Hepatic stellate cell (primary cell): Measurements from ENCODE around the gene SLC1A4.
A peak's percentile ranks its signal among the peaks of the same experiment; 100 is the strongest.
"Not testable (repeated sequence)": the region's sequence is repeated elsewhere in the genome, so short reads cannot be mapped to it uniquely, and the experiment has no call there.

Source experiments
- DNase-seq: peaks from one replicate; pipeline ENCODE4 v3.0.0; 2011; ENCODE audit warnings: low spot score

Gene SLC1A4

DNA sequence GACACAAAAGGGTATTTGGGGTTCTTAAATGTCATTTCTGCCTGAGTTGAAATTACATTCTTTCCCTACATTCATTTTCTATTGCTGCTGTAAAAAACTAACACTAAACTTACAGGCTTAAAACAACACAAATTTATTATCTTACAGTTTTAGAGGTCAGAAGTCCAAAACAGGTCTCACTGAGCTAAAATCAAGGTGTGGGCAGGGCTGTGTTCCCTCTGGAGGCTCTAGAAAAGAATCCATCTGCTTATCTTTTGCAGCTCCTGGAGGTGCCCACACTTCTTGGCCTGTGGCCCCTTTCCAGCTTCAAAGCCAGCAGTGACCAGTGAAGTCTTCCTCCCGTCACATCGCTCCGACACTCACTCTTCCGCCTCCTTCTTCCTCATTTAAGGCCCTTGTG is 23.2 kb upstream of the SLC1A4 start:
- no peak for DNase-seq

DNA sequence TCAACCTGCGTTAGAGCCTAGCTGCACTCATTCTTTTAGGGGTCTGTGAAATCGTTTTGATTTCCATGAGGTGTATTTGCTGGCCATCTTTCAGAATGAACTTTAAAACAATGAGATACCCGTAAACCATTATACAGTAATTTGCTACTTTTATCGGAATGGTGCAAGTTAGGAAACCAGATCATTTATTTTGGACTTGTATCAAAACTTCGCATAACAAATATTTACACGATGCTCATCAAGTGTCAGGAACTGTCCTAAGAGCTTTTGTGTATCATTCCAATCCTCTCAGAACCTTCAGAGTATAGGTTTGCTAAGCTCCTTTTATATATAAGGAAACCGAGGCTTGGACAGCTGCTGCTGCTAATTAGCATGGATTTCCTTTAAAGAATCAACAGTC is 22.4 kb upstream of the SLC1A4 start:
- DNase-seq: no peak

DNA sequence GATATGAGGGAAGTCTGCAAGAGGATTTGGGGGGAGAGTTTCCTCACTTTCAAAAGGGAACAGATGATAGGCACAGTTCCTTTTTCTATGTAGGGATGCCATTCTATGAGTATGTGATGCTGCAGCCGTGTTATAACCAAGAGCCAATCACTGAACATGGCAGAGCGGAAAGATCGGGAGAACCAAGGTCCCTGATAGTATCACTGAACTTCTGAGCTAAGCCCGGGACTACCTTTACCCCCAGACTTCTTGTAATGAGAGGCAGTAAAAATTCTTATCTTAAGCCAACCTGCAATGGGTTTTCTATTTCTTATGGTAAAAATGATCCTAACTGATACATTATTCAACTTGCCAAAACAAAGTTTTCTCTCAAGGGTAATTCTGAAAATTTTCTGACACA is 21.6 kb upstream of the SLC1A4 start:
- no peak for DNase-seq

DNA sequence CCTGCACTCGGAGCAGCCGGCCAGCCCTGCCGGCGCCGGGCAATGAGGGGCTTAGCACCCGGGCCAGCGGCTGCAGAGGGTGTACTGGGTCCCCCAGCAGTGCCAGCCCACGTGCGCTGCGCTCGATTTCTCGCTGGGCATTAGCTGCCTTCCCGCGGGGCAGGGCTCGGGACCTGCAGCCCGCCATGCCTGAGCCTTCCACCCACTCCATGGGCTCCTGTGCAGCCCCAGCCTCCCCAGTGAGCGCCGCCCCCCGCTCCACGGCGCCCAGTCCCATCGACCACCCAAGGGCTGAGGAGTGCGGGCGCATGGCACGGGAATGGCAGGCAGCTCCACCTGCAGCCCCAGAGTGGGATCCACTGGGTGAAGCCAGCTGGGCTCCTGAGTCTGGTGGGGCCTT is 20.1 kb upstream of the SLC1A4 start:
- DNase-seq: not testable (repeated sequence)

DNA sequence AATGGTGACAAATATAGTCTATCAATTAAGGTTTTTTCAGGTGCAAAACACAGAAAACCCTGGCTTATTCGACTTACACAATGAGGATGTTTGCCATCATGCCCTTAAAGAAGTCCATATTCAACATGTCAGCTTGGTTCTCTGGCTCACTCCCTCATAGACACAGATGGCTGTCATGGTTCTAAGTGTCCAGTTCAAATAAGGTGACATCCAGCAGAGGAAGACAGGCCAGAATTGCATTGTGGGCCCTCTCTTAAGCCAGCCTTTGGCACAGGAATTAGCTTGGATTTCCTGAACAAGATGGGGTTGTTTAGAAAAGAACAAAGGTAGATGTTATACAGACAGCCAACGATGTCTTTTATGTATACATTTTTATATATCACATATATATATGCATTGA is 18.7 kb upstream of the SLC1A4 start:
- DNase-seq: no peak

DNA sequence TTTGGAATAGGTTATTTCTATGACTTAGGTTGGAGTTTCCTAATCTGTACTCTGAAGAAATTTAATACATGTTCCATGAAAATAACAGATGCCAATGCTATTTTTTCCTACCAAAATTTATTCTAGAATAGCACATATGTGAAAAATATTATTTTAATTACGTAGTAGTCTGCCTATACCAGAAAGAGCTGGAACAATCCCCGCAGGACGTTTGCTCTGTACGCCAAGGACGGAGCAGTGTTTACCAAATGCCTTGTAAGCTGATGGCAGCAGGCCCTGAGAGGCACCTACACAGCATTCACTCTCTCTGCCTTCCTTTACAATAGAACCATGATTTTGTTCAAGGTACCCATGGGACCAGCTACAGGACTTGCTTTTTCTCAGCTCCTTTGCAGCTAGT is 16.8 kb upstream of the SLC1A4 start:
- no peak for DNase-seq

DNA sequence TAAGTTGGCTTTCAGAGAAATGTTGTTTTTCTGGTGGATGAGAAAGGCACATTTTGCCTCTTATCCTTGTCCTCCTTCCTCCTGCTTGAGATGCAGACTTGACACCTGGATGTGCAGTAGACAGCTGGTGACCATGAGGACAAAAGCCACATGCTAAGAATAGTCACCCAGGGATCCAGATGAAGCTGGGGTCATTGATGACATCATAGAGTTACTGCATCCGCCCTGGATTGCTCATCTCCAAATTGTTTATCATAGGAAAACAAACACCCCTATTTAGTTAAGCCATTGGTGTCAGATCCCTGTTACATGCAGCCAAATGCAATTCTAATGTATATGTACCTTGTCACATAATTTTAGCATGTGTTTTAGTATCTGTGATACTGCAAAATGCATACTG is 16.3 kb upstream of the SLC1A4 start:
- DNase-seq: peak; percentile 35

DNA sequence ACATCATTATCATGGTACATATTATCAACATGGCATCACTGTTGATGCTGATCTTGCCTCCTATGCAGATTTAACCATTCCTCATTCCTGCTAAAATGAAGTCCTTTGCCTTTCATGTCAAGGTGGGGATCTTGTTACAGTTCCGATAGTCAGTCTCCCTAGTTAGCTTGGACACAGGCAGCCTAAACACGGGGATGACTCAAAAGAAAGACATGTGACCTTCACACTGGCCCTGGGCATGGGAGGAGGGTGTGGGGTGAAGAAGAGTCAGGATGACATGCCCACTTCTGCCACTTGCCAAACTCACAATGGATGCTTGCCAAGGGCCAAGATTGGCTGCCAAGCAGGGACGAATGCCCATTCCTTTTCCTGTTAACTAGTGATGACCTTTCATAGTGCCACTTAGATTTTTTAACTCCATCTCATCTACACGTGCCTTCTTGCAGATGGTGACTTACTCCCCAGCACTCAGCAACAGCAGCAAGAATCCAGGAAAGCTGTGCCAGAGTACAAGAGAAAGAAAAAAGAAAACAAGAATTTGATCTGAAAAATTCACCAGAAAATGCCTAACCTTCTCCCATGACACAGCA is 13.9 kb upstream of the SLC1A4 start:
- peak; percentile 61 for DNase-seq

DNA sequence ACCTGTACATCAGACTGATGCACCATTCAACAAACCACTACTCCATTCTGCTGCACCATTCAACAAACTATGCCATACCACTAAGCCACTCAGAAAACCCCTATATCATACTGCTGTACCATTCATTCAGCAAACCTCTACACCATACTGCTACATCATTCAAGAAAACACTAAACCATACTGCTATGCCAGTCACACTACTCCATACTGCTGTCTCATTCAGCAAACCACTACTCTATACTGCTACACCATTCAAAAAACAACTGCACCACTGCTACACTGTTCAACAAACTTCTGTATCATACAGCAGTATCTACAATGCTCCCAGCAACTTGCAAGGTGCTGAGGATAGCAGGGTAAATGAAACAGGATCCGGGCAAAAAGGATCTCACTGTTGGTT is 12.9 kb upstream of the SLC1A4 start:
- DNase-seq: no peak

DNA sequence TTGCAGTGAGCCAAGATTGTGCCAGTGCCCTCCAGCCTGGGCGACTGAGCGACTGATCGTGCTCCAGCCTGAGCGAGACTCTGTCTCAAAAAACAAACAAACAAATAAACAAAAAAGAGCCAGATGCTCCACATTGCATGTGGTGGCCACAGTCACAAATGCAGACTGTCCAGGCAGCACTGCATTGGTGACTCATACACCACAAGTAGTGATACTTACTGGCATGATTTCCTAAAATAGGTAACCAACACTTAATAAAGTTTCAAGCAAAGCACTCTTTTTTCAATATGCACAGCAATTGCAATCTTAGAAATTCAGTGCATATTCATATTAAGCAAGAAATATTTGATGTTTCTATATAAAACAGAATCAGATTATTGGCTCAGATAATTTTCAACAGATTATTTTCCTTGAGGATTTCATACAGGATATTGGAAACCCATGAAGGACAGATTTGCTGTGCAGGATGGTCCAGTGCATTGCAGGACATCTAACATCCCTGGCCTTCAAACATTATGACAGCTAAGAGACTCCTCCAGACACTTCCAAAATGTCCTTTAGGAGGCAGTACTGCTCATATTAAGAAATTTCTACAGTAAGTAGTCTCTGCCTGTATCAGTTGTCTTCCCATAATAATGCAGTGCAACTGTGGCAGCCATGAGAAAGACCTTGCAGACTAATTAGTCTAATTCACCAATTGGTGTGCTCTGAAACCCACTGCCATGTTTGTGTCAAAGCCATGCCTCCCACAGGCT is 10.5 kb upstream of the SLC1A4 start:
- no peak for DNase-seq

DNA sequence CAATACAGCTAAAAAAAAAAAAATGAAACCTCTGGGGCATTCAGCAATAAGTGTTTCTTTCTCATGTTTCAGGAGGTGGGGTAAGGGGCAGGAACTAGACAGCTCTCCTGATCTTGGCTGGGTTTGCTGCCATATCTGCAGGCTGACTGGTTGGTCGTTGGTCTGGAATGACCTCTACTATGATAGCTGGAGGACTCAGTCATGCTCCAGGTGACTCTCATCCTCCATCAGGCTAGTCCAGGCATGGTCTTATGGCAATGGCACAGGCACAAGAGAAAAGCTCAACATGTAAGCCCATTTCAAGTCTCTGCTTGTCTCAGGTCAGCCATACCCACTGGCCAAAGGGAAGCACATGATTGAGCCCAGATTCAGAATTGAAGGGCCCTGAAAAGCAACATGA is 9.5 kb upstream of the SLC1A4 start:
- DNase-seq: no peak

DNA sequence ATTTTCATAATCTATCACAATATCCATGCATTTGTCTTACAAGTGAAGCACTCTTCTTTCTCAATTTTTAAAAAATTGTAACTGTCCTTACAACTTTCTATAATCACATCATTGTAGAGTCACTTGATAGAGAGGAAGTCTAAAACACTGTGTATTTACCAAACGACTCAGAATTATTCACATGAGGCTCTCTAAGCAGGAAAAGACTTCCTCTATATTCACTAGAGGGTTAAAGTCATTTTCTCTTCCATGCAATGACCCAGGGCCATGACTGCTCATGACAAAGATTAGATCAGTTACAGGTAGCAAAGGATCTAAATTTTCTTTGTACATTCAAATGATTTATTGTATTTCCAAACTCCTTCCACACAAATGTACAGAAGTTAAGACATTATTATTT is 9.0 kb upstream of the SLC1A4 start:
- no peak for DNase-seq

DNA sequence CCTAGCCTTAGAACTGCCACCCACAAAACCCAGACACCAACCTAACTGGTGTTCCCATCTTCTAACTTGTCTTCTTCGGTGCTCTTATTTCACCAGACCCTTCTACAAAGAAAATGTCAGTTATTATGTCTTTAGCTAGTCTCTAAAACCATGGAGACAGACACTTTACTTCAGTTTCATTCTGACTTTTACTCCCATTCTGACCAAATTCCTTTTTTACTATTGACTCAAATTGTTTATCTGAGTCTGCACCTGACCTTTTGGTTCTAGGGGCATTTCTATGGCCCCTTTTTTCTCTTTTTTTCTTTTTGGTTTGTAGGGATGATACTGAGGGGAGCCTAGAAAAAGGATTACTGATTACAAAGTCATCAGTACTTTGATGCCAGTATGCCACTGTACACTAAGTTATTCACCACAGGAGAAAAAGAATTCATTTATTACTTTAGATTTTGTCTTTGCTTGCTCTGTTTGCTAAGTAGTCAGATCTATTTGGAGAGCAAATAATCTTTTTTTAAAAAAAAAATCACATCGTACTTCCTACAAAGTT is 6.8 kb upstream of the SLC1A4 start:
- no peak for DNase-seq

DNA sequence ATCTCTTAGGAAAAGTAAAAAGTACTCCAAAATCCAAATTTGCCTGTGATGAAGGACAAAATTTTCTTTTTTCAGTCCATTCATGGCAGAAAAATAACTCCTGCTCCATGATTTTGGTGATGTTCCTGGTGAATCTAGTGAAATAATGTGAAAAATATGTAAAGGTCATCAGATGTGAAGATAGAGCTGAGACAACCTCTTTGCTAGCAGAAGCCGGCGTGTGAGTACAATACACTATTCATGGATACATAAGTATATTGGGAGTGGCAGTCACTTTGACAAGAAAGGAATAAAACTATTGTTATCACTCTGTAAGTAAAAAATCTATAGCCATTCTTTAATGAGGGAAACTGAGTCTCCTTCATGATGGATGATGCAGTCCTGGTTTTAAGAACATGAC is 6.3 kb upstream of the SLC1A4 start:
- DNase-seq: no peak

DNA sequence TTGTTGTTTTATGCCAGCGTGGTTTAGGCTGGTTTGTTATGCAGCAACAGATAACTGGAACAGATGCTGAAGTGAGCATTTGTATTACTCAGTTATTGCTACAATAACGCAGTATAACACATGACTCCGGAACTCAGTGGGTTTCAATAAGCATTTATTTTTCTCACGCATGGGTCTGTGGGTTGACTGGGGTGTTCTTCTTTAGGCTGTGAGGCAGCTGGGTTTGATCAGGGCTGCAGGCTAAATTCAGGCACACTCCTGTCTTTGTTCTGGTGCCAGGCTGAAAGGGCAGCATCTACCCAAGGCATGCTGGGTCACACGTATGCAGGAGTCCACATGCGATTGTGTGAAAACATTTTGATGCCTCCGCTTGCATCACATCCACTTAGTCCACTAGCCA is 3.8 kb upstream of the SLC1A4 start:
- DNase-seq: no peak

DNA sequence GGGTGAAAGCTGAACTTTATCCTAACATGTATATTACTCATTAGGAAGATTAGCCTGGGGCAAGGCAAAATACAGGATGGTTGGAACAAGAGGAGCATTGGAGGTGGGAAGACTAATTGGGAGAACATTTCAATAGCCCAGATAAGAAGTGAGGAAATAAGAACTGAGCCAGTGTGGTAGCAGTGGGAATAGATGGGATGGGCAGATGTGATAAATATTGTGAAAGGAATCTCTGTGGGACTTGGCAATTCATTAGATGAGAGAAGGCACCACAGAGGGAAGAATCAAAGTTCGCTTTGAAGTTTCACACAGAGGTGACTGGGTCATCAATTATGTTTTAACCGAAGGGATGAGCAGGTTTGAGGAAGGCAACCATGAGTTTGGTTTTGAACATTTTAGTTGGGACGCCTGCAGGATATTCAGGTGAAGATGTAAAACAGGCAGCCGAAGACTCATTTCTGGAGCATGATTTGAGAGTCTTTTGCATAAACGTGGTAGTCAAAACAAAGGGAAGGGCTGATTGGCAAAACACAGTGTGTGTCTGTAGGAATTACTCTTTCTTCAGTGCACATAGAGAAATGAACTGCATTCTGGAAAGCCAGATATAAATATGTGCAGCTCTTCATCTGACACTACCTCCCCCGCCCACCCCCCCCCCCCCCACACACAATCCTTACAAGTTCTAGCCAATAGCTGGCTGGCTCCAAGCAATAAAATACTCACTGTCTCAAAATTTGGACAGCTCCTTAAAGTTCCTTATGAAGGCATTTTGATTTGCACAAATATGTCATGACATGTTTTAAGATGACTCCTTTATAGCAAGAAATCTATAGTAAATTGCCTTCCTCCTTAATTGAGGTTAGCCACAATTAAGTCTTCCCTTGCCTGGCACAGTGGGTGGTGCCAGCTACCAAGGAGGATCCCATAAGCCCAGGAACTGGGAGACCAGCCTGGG is 1.9 kb upstream of the SLC1A4 start:
- peak; percentile 39 for DNase-seq

DNA sequence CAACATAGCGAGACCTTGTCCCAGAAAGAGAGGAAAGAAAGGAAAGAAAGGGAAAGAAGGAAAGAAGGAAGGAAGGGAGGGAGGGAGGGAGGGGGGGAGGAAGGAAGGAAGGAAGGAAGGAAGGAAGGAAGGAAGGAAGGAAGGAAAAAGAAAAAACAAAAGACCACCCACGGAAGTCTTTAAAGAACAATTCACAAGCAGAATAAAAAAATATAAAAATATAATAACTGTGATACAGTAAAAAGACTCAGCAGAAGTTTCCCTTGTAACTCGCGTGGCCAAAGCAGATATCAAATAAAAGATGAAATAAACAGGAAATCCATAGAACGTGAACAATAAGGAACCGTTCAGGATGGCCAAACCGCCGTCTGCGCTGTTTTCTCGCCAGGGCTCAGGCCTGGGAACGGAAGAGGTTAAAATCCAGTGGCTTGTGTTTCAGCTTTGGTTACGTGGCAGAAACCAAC is 1.2 kb upstream of the SLC1A4 start:
- DNase-seq: no peak

DNA sequence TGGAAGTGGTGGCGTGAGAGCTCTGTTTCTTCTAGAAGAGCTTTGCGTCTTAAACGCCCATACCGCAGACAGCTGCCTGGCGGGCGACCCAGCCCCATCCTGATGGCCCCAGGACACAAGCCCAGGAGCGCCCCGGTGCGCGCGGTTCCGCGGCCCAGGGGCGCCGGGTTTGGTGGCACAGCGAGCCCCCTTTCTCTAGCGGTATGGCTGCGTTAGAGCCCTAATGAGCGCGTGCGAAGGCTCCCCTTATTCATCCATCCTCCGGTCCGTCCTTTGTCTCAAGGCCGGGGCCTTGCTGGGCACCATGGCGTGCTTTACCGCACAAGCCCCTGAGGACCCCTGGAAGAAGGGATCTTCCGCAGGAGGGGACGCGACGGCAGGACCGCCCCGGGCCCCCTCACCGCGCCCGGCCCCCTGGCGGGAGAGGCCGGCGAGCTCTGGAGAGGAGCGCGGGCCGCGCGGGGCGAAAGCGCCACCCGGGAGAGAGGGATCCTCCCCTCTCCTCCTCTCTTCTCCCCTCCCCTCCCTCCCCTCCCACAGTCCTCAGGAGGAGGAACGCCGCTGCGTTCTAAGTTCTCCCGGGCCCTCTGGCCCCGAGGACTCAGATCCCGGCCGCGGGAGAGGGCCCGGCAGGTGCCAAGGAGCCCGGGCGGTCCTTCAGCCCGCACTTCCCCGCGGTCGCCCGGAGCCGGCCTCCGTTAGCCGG is 626 bp upstream of the SLC1A4 start:
- DNase-seq: peak; percentile 87

DNA sequence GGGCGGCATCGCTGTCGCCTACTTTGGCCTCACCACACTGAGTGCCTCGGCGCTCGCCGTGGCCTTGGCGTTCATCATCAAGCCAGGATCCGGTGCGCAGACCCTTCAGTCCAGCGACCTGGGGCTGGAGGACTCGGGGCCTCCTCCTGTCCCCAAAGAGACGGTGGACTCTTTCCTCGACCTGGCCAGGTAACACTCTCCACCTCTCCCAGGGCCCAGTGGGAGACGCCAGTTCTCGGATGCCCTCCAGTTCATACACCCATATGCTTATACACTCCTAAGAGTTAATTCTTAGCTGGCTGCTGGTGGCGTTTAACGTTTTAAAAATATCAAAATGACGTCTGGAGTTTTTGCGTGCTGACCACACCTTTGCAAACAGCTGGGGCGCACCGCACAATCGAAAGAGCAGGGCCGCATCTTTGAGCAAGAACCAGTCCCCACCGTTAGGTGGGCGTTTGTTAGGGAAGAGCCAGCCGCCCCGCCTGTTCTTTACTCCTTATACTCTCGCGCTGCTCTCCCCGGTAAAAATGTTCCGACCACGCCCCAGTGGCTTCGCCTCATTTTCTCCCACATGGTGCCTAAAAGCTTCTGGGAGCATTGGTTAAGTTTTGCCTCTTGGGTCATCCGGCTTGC is 899 bp downstream of the SLC1A4 start:
- no peak for DNase-seq

DNA sequence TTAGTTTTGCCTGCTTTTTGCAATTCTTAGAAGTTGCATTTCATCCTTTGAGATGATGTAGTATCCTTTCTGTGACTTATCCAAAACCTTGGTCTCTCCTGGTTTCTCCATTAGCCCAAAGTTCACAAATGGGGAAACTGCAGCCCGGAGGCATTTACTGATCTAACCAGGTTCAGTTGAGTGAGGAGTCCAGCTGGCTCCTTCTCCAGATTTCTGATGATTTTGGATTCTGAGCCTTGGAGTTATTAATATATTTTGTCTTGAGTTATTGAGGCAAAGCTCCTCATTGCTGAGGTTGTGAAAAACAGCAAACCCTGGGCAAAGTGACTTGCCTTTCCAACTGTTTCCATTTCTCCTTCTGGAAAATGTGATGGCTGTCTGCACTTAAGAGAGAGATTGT is 1.7 kb downstream of the SLC1A4 start:
- DNase-seq: peak; percentile 5

DNA sequence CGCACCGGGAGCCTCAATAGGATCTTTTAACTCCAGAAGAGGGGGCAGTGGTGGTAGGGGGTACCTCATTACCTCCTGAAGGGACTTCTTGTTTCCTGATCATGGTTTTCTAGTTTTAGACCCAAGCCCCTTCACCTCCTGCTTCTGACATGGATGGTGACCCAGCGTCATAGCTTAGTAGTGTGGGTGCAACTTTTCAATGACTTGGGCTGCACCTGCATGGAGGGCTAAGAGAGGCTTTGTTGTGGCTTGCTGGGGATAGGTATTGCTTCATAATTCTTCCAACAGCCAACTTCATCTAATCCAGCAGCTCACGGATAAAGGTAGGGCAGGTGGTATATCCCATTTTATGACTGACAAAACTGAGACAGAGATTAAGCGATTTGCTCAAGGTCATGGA is 3.0 kb downstream of the SLC1A4 start:
- DNase-seq: no peak
